ENCODE results near the gene POMP. TPM values are rescaled to one million over a fixed set of nuclear protein-coding genes. Genes with fewer than 3 reads are reported as not detected.

Gene POMP
- total RNA-seq, 2 donors from 2014 or later: 10.6 to 39.9 TPM

DNA sequence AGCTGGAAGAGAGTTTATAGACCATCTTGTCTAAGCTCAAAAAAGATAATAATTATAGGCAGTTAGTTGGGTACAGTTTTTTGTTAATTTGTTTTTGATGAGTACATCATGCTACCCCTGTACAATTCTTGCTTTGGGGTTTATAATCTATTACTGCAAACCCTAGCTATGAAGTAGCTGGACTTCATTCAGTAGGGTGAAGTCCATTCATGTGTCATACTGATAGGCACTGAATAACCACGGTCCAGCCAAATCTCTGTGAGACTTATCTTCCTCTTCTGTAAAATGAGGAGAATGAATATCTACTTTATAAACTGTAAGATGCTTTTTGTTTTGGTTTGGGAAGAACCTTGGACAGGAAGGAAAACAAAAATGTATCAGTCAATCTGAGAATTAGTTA, 40.3 kb downstream of the POMP start:
- TF ChIP-seq, protein P1, sequence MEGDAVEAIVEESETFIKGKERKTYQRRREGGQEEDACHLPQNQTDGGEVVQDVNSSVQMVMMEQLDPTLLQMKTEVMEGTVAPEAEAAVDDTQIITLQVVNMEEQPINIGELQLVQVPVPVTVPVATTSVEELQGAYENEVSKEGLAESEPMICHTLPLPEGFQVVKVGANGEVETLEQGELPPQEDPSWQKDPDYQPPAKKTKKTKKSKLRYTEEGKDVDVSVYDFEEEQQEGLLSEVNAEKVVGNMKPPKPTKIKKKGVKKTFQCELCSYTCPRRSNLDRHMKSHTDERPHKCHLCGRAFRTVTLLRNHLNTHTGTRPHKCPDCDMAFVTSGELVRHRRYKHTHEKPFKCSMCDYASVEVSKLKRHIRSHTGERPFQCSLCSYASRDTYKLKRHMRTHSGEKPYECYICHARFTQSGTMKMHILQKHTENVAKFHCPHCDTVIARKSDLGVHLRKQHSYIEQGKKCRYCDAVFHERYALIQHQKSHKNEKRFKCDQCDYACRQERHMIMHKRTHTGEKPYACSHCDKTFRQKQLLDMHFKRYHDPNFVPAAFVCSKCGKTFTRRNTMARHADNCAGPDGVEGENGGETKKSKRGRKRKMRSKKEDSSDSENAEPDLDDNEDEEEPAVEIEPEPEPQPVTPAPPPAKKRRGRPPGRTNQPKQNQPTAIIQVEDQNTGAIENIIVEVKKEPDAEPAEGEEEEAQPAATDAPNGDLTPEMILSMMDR (IDR thresholded peaks at IDR 0.05): no peak
- TF ChIP-seq POLR2A (IDR thresholded peaks at IDR 0.05): no peak
- intact Hi-C loops (cut with DNase I): no loop called here
- H3K36me3 ChIP-seq (replicated peaks in 1 of 2; ENCODE audit: insufficient read depth in 1 of 2, low read depth in 2 of 2): peaks cover 6% of the 10 kb centered on the region in 2 donors

DNA sequence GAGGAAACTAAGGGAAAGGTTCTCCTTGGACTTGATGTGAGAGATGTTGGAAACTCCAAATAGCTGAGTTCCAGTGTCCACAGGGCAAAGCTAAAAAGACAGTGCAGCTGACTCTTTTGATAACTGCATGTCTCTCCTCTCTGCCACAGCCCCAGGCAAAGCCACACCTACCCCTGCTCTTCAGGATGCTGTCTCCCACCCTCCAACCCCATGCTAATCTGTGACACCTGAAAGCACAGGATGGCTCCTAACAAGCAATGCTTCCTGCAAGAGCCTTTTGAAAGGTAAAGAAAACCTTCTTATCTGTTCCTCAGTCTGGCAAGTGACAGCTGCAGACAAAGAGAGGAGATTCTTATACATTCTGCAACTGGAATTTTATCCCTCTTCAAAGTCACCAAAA, 45.4 kb downstream of the POMP start:
- DNase-seq (no peak), ATAC-seq (no peak)
- Histone ChIP-seq H3K36me3 (replicated peaks in 1 of 2; ENCODE audit: insufficient read depth in 1 of 2, low read depth in 2 of 2) (peaks cover 6% of the 10 kb centered on the region in 2 donors), H3K4me1 (no peaks in the 10 kb centered on the region), H3K27ac (no peak overlapping the region), H3K4me3 (no peak overlapping the region), H3K9me3 (no peaks in the 10 kb centered on the region), H3K27me3 (no peaks in the 10 kb centered on the region)
- TF ChIP-seq, protein P1 (IDR thresholded peaks at IDR 0.05): no peak
- no peak for TF ChIP-seq POLR2A (IDR thresholded peaks at IDR 0.05)
- intact Hi-C loops (cut with DNase I): no loop called here

More for the DNA sequence above, 40.3 kb downstream of the POMP start:
- no peak overlapping the region for H3K4me3 ChIP-seq
- no peaks in the 10 kb centered on the region for H3K9me3 ChIP-seq
- no peak overlapping the region for H3K27ac ChIP-seq
- no peak for ATAC-seq
- no peak for DNase-seq
- whole genome bisulfite sequencing, 2 donors: 71 to 74% methylated on average over 1 of the region's 1 CpG
- no peaks in the 10 kb centered on the region for H3K27me3 ChIP-seq
- no peaks in the 10 kb centered on the region for H3K4me1 ChIP-seq

DNA sequence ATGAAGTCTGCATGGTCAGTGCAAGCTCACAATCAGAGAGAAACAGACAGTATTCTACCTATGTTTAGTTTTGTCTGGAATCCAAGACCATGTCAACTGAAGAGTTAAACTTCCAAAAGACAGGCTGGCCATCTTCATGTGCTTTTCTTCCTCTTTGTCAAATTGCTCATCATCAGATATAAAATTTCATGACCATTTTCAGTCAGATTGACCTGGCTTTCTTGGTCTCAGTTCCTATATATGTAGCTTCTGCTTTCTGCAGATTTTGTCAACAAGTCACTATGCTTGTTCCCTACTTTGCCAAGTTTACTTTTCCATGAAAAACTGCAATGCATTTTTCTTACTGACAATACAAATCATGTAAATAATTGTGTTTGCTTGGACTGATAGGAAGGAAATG, 46.0 kb downstream of the POMP start:
- DNase-seq (no peak), ATAC-seq (no peak)
- intact Hi-C loops (cut with DNase I): no loop called here
- Histone ChIP-seq H3K36me3 (replicated peaks in 1 of 2; ENCODE audit: insufficient read depth in 1 of 2, low read depth in 2 of 2) (peaks cover 4 to 6% of the 10 kb centered on the region in 2 donors), H3K4me1 (no peaks in the 10 kb centered on the region), H3K9me3 (no peaks in the 10 kb centered on the region), H3K27ac (no peak overlapping the region), H3K4me3 (no peak overlapping the region), H3K27me3 (no peaks in the 10 kb centered on the region)
- TF ChIP-seq POLR2A (IDR thresholded peaks at IDR 0.05): no peak
- TF ChIP-seq, protein P1 (IDR thresholded peaks at IDR 0.05): no peak

DNA sequence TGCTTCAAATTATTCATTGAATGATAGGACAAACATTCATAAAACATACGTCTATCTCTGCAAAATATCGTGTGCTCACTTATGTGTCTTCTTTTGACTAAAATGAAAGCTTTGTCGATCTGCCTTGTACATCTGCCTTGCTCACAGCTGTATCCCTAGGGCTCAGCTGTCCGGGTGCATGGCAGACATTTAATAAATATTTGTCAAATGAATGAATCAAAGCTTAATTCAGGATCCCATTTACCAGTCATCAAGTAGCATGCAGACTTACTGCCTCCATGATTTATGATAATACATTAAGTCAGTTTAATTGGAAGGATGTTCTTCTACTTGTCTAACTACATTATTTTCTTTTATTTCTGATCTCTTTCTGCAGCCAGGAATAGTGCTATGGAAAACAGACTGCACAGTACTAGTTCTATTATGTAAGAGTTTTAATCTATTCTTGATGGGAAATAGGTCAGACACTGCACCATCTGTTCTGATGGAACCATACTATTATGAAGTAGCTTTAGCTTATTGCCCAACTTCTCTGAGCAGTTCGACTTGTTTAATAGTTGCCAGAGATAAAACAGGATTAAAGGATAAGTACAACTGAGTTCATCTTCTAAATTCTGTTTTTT, 46.6 kb downstream of the POMP start:
- Histone ChIP-seq H3K27me3 (no peaks in the 10 kb centered on the region), H3K4me3 (no peak overlapping the region), H3K4me1 (no peaks in the 10 kb centered on the region), H3K9me3 (no peaks in the 10 kb centered on the region), H3K27ac (no peak overlapping the region), H3K36me3 (replicated peaks in 1 of 2; ENCODE audit: insufficient read depth in 1 of 2, low read depth in 2 of 2) (peaks cover 0 to 2% of the 10 kb centered on the region in 2 donors)
- DNase-seq (no peak), ATAC-seq (peak; percentile 30)
- WGBS, 2 donors: 75 to 79% methylated on average over 5 of the region's 5 CpGs
- intact Hi-C loops (cut with DNase I): no loop called here
- TF ChIP-seq POLR2A (IDR thresholded peaks at IDR 0.05): no peak
- TF ChIP-seq, protein P1 (IDR thresholded peaks at IDR 0.05): no peak

Measured in body of pancreas (tissue), 4 donors.